RWPE2 (cell line): ENCODE results near the gene TTLL13.
"Not testable (repeated sequence)": the region's sequence is repeated elsewhere in the genome, so short reads cannot be mapped to it uniquely, and the experiment has no call there.

Experiments
- ATAC-seq: fragments of 200-7000 bp; cut with Tn5 transposase; 3 replicates; pipeline ENCODE4 v1.9.1; 2021; ENCODE audit warnings: low read depth
- DNase-seq: peaks from one replicate; pipeline ENCODE4 v3.0.0-alpha.2; 2020; ENCODE audit warnings: low spot score
- H3K27ac ChIP-seq: fragments of 450-650 bp; 2 replicates; pipeline ENCODE4 v1.5.1; 2017; ENCODE audit warnings: mild to moderate bottlenecking; ENCODE audit not compliant: poor library complexity, severe bottlenecking
- H3K27me3 ChIP-seq: fragments of 250-450 bp; sonication (Bioruptor Pico); 2 replicates; pipeline ENCODE4 v1.5.1; 2021; ENCODE audit warnings: mild to moderate bottlenecking, moderate library complexity; ENCODE audit not compliant: insufficient read depth, poor library complexity, severe bottlenecking
- H3K36me3 ChIP-seq: fragments of 250-450 bp; sonication (Bioruptor Pico); 2 replicates; pipeline ENCODE4 v1.5.1; 2020; ENCODE audit warnings: low read depth, mild to moderate bottlenecking, moderate library complexity
- H3K4me1 ChIP-seq: fragments of 250-450 bp; sonication (Bioruptor Pico); 2 replicates; pipeline ENCODE4 v1.5.1; 2021; ENCODE audit warnings: mild to moderate bottlenecking, moderate library complexity; ENCODE audit not compliant: insufficient read depth, poor library complexity, severe bottlenecking
- H3K4me3 ChIP-seq: fragments of 250-450 bp; sonication (Bioruptor Pico); 2 replicates; pipeline ENCODE4 v1.5.1; 2021; ENCODE audit warnings: mild to moderate bottlenecking, moderate library complexity; ENCODE audit not compliant: severe bottlenecking
- H3K9me3 ChIP-seq: fragments of 250-450 bp; sonication (Bioruptor Pico); 2 replicates; pipeline ENCODE4 v1.5.1; 2021; ENCODE audit warnings: mild to moderate bottlenecking, moderate library complexity; ENCODE audit not compliant: severe bottlenecking
- CTCF ChIP-seq: fragments of 450-650 bp; IDR thresholded peaks from one replicate; pipeline ENCODE4 v1.5.1; 2017; ENCODE audit warnings: mild to moderate bottlenecking, moderate library complexity; ENCODE audit not compliant: poor library complexity, severe bottlenecking

Gene TTLL13

GRCh38 chr15:90300541-90300940 lies 51.2 kb downstream of the TTLL13 start:
- no peak overlapping the region for H3K4me3 ChIP-seq
- H3K36me3 ChIP-seq, result no peaks in the 10 kb centered on the region
- no peak for TF ChIP-seq CTCF
- DNase-seq, result peak; percentile 68
- H3K27me3 ChIP-seq, result no peaks in the 10 kb centered on the region
- no peak overlapping the region for H3K27ac ChIP-seq
- no peaks in the 10 kb centered on the region for H3K9me3 ChIP-seq
- H3K4me1 ChIP-seq, result no peaks in the 10 kb centered on the region
- 0 out of 3 replicates have a peak, but pooled peaks have one; percentile 17 for ATAC-seq

- Histone ChIP-seq H3K27me3 (no peaks in the 10 kb centered on the region), H3K9me3 (no peaks in the 10 kb centered on the region), H3K27ac (no peak overlapping the region), H3K36me3 (no peaks in the 10 kb centered on the region), H3K4me3 (no peak overlapping the region), H3K4me1 (no peaks in the 10 kb centered on the region)
- DNase-seq (peak; percentile 74), ATAC-seq (peak; percentile 56; the same call in 2 of the 3 replicates)
- TF ChIP-seq CTCF, result peak; percentile 97
Measured at GRCh38 chr15:90300988-90301706, 51.8 kb downstream of the TTLL13 start.

- DNase-seq, result peak; percentile 14
- Histone ChIP-seq H3K9me3 (no peaks in the 10 kb centered on the region), H3K36me3 (no peaks in the 10 kb centered on the region), H3K27ac (no peak overlapping the region), H3K27me3 (no peaks in the 10 kb centered on the region), H3K4me3 (no peak overlapping the region), H3K4me1 (no peaks in the 10 kb centered on the region)
- no peak for ATAC-seq
- no peak for TF ChIP-seq CTCF
Measured at GRCh38 chr15:90301707-90302300, 52.4 kb downstream of the TTLL13 start.

- H3K27ac ChIP-seq, ATAC-seq, H3K36me3 ChIP-seq, DNase-seq, H3K9me3 ChIP-seq, H3K4me3 ChIP-seq, H3K27me3 ChIP-seq, H3K4me1 ChIP-seq: not testable (repeated sequence)
Measured at GRCh38 chr15:90305355-90305754, 56.0 kb downstream of the TTLL13 start.

GRCh38 chr15:90305932-90306331 lies 56.6 kb downstream of the TTLL13 start:
- ATAC-seq, result no peak
- H3K4me1 ChIP-seq, result no peaks in the 10 kb centered on the region
- no peaks in the 10 kb centered on the region for H3K27me3 ChIP-seq
- H3K9me3 ChIP-seq, result no peaks in the 10 kb centered on the region
- no peak for DNase-seq
- no peak overlapping the region for H3K27ac ChIP-seq
- no peak for TF ChIP-seq CTCF
- no peak overlapping the region for H3K4me3 ChIP-seq
- H3K36me3 ChIP-seq, result no peaks in the 10 kb centered on the region
